Inflammatory macrophage treated with lipopolysaccharide for 1 hour (primary cell): Measurements from ENCODE around the gene TNFRSF19.

ENCODE experiments used
- DNase-seq, 2 donors: peaks; one replicate each; pipeline ENCODE4 v3.0.0-alpha.2; 2020 to 2022

TNFRSF19 gene

GRCh38 chr13:23570099-23570920 is at the start of gene TNFRSF19:
TSS of gene TNFRSF19 (plus strand) at chr13:23570412. CDS start at chr13:23590184, 19,772 bp downstream.
- DNase-seq, result peak in 1 of 2 donors; percentile 5

GRCh38 chr13:23529926-23530325 is 40.3 kb upstream of the TNFRSF19 start:
- DNase-seq, result peak; percentile 7 to 64

- no peak for DNase-seq
These were observed 38.8 kb upstream of the TNFRSF19 start for GRCh38 chr13:23531446-23531845.

GRCh38 chr13:23534090-23534489 is 36.1 kb upstream of the TNFRSF19 start:
- DNase-seq, result no peak

- DNase-seq, result no peak
These were observed 28.9 kb upstream of the TNFRSF19 start for GRCh38 chr13:23541221-23541824.

- DNase-seq, result no peak
These were observed 25.5 kb upstream of the TNFRSF19 start for GRCh38 chr13:23544668-23545067.

- DNase-seq, result no peak
These were observed 23.1 kb upstream of the TNFRSF19 start for GRCh38 chr13:23547000-23547590.

- DNase-seq, result no peak
These were observed 20.5 kb upstream of the TNFRSF19 start for GRCh38 chr13:23549724-23550123.

- DNase-seq, result no peak
These were observed 20.0 kb upstream of the TNFRSF19 start for GRCh38 chr13:23550163-23550562.

- no peak for DNase-seq
These were observed 18.8 kb upstream of the TNFRSF19 start for GRCh38 chr13:23551213-23552008.

- no peak for DNase-seq
These were observed 18.0 kb upstream of the TNFRSF19 start for GRCh38 chr13:23552171-23552570.

GRCh38 chr13:23552661-23553060 is 17.6 kb upstream of the TNFRSF19 start:
- DNase-seq, result no peak

- no peak for DNase-seq
These were observed 16.2 kb upstream of the TNFRSF19 start for GRCh38 chr13:23554000-23554399.

GRCh38 chr13:23557043-23557442 is 13.2 kb upstream of the TNFRSF19 start:
- DNase-seq, result no peak

GRCh38 chr13:23557733-23558132 is 12.5 kb upstream of the TNFRSF19 start:
- no peak for DNase-seq

GRCh38 chr13:23558675-23559536 is 11.3 kb upstream of the TNFRSF19 start:
- peak; percentile 31 to 73 for DNase-seq

- no peak for DNase-seq
These were observed 9.6 kb upstream of the TNFRSF19 start for GRCh38 chr13:23560571-23561089.

GRCh38 chr13:23561261-23561660 is 9.0 kb upstream of the TNFRSF19 start:
- no peak for DNase-seq

GRCh38 chr13:23563085-23563845 is 6.9 kb upstream of the TNFRSF19 start:
- no peak for DNase-seq

GRCh38 chr13:23567906-23568460 is 2.2 kb upstream of the TNFRSF19 start:
- DNase-seq, result no peak

- no peak for DNase-seq
These were observed 706 bp downstream of the TNFRSF19 start for GRCh38 chr13:23570921-23571315.
